CD4-positive, alpha-beta T cell treated with Interleukin-10 for 1 hour (primary cell): ENCODE measurements around the gene FERMT1.
"Not testable (repeated sequence)": the region's sequence is repeated elsewhere in the genome, so short reads cannot be mapped to it uniquely, and the experiment has no call there.

Experiments used
- DNase-seq: peaks from one replicate; pipeline ENCODE4 v3.0.0-alpha.2; 2020

FERMT1 gene

DNA sequence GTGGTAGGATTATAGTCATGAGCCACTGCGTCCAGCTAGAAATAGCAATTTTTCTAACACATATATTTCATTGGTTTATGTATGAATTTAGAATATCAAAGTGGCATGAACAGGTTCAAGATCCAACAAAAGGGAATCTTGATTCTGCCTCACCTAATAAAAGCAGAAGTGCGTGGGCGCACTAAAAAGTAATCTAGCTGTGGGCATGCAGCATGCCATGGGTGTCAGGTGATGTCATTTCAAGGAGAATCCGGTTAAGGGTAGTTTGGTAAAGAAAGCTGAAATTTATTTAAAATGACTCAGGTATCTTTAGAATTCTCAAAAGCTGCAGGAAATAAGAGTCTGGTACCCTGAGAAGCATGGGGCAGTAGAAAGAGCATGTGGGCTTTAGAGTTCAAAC lies 86.6 kb downstream of the FERMT1 start:
- no peak for DNase-seq

DNA sequence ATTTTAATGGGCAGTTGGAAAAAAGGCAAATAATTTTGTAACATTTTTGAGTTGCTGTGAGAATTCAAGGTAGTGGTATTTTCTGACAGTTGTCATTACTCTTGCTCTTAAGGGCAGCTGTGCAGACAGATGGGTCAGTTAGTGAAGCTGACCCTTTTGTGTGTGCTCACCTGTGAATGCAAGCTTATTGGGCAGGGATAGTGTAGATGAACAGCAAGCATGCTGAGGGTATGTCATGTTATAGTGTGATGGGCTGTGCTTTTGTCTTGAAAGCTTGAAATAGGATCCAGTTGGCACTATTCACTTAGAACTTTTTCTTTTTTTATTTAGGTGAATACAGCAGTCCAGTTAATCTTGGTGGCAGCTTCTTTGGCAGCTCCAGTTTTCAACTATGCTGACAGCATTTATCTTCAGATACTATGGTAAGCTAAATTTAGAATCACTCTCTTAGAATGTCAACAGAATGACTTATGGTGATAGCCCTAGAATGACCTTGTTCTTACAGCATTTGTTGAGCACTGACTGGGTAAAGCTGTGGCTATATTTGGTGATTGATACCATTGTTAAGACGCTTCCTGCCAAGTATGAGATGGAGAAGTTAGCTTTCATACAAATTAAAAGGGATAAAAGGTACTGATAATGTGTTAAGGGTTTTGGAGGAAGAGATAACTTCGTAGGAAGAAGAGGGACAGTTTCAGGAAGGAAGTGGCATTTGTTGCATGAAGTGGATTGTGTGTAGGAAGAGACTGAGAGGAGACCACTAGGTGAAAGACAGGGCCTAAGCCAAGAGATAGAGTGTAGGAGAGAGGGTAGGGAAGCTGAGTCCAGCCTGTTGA lies 88.5 kb downstream of the FERMT1 start:
- DNase-seq = no peak

DNA sequence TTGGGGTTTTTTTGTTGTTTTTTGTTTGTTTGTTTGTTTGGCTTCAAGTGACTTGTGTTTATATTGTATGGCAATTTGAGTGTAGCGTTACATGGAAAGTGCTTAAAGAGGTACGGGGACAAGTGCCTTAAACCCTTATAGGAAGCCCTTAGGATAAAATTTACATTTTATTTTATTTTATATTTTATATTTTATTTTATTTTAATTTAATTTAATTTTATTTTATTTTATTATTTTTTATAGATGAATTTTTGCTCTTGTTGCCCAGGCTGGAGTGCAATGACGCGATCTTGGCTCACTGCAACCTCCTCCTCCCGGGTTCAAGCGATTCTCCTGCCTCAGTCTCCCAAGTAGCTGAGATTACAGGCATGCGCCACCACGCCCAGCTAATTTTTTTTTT lies 89.9 kb downstream of the FERMT1 start:
- not testable (repeated sequence) for DNase-seq

DNA sequence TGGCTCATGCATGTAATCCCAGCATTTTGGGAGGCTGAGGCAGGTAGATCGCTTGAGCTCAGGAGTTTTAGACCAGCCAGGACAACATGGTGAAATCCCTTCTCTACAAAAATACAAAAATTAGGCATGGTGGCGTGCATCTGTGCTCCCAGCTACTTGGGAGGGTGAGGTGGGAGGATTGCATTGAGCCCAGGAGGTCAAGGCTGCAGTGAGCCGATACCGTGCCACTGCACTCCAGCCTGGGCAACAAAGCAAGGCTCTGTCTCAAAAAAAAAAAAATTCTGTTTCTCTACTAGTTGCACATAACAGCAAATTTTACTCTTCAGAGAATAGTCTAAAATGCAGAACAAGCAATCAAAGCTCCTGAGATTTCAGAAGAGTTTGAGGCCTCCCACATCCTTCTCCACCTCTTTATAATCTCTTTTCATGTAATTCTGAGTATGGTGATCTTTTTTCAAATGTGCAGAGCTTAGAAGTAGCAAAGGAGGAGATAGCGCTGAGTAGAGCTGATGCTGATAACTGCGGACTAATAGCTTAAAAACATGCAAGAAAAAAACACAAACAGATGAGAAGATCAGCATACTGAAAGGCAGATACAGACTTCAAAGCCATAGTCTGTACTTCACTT lies 92.3 kb downstream of the FERMT1 start:
- DNase-seq = no peak

DNA sequence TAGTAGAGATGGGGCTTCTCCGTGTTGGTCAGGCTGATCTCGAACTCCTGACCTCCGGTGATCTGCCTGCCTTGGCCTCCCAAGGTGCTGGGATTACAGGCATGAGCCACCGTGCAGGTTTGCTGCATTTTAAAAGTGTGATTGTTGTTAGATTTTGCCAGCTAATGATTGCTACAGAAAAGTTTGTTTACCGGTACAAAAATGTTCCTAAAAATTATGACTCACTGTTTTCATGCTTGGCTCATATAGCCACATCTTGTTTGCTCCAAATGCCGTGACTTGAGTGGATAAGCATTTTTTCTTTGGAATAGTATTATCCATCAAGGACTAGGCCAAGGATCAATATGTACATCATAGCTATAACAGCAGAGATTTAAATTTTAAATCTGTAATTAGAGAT lies 93.3 kb downstream of the FERMT1 start:
- DNase-seq = no peak

DNA sequence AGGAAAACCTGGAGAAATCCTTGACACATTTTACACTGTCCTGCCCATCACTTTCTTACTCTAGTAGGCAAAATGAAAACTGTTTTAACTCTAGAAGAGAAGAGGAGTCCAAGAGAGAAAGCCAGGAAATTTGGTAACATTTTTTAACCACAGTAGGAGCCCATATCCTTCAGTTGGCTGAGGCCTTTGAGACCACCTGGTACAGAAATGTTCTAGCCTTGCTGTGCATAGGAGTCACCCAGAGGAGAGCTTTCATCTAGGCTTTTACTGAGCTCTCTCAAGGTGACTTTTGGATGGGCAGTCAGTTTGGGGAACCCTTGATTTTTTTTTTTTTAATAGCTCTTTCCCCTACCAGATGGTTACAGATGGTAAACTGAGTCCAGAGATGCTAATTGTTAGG lies 94.0 kb downstream of the FERMT1 start:
- DNase-seq = no peak

DNA sequence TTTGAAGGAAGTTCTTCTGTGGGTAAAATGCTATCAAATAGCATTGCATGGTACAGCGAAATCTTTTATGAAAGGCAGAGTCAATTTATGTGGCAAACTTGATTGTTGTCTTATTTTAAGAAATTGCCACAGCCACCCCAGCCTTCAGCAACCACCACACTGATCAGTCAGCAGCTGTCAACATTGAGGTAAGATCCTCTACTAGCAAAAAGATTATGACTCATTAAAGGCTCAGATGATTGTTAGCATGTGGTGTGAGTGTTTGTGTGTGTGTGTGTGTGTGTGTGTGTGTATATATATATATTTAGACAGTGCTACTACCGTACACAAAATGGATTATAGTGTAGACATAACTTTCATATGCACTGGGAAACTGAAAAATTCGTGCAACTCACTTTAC lies 96.8 kb downstream of the FERMT1 start:
- DNase-seq = no peak
